AG04450 (cell line): ENCODE results near the gene TMED10. TPM values are rescaled to one million over a fixed set of nuclear protein-coding genes. Genes with fewer than 3 reads are reported as not detected.
"Not testable (repeated sequence)": the region's sequence is repeated elsewhere in the genome, so short reads cannot be mapped to it uniquely, and the experiment has no call there.

Source experiments
- CTCF ChIA-PET: fragments of 300-600, 350-600 bp; formaldehyde crosslinking; extraction: SDS; loops from one replicate; lab custom pipeline; 2022; ENCODE audit warnings: antibody characterized with exemption, inconsistent platforms; lab: Charles Lee
- POLR2A ChIA-PET: fragments of 350-600 bp; formaldehyde crosslinking; extraction: SDS; loops from one replicate; lab custom pipeline; 2021; ENCODE audit warnings: antibody characterized with exemption, inconsistent platforms; lab: Yijun Ruan, JAX
- DNase-seq: peaks from one replicate; pipeline ENCODE4 v3.0.0-alpha.2; 2011; ENCODE audit warnings: low read depth, low spot score
- H3K27ac ChIP-seq: one replicate; pipeline ENCODE4 v1.5.1; 2012; ENCODE audit warnings: low read depth, low read length, control low read depth
- H3K27me3 ChIP-seq: one replicate; pipeline ENCODE4 v1.6.0; 2012; ENCODE audit warnings: low read length; ENCODE audit not compliant: control insufficient read depth, insufficient read depth
- H3K4me3 ChIP-seq: 2 replicates; pipeline ENCODE4 v1.5.1; 2011; ENCODE audit warnings: mild to moderate bottlenecking, low read depth, low read length, control low read depth
- H3K9me3 ChIP-seq: 2 replicates; pipeline ENCODE4 v1.5.1; 2012; ENCODE audit warnings: low read length; ENCODE audit not compliant: control insufficient read depth, insufficient read depth
- polyA plus RNA-seq: library from polyadenylated mRNA; depleted of rRNA; stranded (reverse); fragments of >200 nt; gene quantifications from 2 replicates; pipeline ENCODE4 v1.2.3, GENCODE V29; 2011
- TF ChIP-seq, protein P1 (sequence below): IDR thresholded peaks from 2 replicates; pipeline ENCODE4 v1.5.1; 2011; ENCODE audit warnings: low read depth, low read length, control low read depth, inconsistent platforms

TMED10 gene
- polyA plus RNA-seq, 1 experiment: 414 TPM

DNA sequence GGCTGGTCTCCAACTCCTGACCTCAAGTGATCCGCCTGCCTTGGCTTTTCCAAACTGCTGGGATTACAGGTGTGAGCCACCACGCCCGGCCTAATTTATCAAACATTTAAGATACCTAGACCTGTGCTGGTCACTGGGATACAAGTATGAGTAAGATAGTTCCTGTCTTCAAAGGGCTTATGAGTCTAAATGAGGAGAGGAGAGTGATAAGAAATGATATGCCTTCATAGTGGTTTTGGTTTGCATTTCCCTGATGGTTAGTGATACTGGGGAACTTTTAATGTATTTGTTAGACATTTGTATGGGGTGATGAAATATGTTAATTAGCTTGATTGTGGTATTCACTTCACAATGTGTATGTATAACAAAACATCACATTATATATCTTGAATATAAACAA, 21.2 kb downstream of the TMED10 start:
- ChIA-PET CTCF (interaction anchor here (0.9 kb wide), 1 partner anchor 29 kb away, joined by 3 read pairs; no protein-coding TSS in a partner anchor), POLR2A (no interaction called here)
- no peak for DNase-seq

DNA sequence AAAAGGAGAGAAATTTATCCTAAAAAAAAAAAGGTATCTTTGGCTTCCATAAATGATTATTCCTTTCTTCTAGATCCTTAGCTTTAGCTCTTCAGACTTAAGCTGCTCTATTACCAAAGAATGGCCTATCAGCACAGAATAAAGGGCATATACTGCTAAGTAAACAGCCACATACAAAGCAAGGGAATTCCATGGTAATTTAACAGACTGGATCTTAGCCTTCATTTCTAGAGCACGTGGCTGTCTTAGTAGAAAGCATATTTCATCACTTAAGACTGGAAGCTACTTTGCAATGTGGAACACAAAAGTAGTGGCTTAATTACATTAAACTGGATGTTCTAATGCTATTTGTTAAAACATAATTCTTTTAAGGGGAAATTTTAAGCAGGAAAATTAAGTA, 23.1 kb downstream of the TMED10 start:
- Histone ChIP-seq H3K27ac (no peak overlapping the region), H3K4me3 (no peak overlapping the region), H3K27me3 (no peaks in the 10 kb centered on the region), H3K9me3 (no peaks in the 10 kb centered on the region)
- no peak for DNase-seq
- ChIA-PET CTCF (interaction anchor here (0.5 to 1.3 kb wide), 3 partner anchors 146 to 247 kb away, joined by 3 read pairs; no protein-coding TSS in a partner anchor), POLR2A (no interaction called here)
- TF ChIP-seq, protein P1, sequence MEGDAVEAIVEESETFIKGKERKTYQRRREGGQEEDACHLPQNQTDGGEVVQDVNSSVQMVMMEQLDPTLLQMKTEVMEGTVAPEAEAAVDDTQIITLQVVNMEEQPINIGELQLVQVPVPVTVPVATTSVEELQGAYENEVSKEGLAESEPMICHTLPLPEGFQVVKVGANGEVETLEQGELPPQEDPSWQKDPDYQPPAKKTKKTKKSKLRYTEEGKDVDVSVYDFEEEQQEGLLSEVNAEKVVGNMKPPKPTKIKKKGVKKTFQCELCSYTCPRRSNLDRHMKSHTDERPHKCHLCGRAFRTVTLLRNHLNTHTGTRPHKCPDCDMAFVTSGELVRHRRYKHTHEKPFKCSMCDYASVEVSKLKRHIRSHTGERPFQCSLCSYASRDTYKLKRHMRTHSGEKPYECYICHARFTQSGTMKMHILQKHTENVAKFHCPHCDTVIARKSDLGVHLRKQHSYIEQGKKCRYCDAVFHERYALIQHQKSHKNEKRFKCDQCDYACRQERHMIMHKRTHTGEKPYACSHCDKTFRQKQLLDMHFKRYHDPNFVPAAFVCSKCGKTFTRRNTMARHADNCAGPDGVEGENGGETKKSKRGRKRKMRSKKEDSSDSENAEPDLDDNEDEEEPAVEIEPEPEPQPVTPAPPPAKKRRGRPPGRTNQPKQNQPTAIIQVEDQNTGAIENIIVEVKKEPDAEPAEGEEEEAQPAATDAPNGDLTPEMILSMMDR: no peak

More for the DNA sequence above, 21.2 kb downstream of the TMED10 start:
- TF ChIP-seq, protein P1: no peak
- no peak overlapping the region for H3K27ac ChIP-seq
- no peak overlapping the region for H3K4me3 ChIP-seq
- H3K9me3 ChIP-seq: no peaks in the 10 kb centered on the region
- H3K27me3 ChIP-seq: no peaks in the 10 kb centered on the region

DNA sequence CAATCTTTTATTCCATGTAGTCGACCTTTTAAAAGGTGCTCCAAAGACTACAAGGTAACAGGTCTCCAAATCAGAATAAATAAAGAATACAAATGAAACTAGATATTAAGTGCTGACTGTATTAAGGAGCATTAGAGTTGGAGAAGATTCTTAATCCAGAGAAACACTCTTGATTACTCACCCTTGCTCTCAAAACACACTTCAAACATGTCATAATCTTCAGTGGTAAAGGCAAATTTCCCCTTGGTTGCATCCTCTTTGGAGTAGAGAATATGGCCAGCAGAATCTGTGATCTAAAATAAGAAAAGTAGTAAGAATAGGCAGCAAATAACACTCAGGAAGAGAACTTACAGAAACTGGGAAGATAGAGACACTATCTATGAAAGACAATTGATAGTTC, 24.6 kb downstream of the TMED10 start:
- Histone ChIP-seq H3K27me3 (no peaks in the 10 kb centered on the region), H3K4me3 (no peak overlapping the region), H3K9me3 (no peaks in the 10 kb centered on the region), H3K27ac (no peak overlapping the region)
- TF ChIP-seq, protein P1: no peak
- POLR2A ChIA-PET: no interaction called here
- CTCF ChIA-PET: no interaction called here
- no peak for DNase-seq

DNA sequence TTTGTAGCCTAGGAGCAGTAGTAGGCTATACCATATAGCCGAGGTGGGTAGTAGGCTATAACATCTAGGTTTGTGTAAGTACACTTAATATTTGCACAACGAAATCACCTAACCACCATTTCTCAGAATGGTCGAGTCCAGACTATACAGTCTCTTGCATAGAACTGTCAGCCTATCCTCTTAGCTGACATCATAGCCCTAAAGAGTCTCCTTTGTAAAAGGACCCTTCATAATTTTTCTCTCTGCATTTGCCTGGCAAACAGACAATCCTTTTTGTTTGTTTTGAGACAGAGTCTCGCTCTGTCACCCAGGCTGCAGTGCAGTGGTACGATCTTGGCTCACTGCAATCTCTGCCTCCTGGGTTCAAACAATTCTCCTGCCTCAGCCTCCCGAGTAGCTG, 25.8 kb downstream of the TMED10 start:
- H3K4me3 ChIP-seq, DNase-seq, H3K27ac ChIP-seq, POLR2A ChIA-PET, CTCF ChIA-PET, H3K9me3 ChIP-seq, H3K27me3 ChIP-seq: not testable (repeated sequence)

DNA sequence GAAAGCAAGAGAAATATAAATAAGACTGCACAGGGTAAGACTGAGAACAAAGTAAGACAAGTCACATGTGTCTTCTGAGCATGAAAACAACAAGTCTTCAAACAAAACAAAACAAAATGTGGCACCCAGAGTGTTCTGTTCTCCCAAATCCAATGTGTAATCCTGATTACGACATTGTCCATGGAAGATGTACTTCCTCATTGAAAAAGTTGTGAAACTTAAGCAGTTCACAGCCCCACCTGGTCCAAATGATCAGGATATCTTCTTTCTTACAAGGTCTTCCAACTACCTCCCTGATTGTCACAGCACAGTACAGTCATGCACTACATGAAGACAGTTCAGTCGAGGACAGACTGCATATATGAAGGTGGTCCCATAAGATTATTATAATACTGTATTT, 26.3 kb downstream of the TMED10 start:
- Histone ChIP-seq H3K4me3 (no peak overlapping the region), H3K27me3 (no peaks in the 10 kb centered on the region), H3K9me3 (no peaks in the 10 kb centered on the region), H3K27ac (no peak overlapping the region)
- TF ChIP-seq, protein P1: no peak
- POLR2A ChIA-PET: no interaction called here
- DNase-seq: no peak
- CTCF ChIA-PET: no interaction called here
